Sigmoid colon (tissue), 7 donors: ENCODE data around the gene DNAJA3. TPM values are rescaled to one million over a fixed set of nuclear protein-coding genes. Genes with fewer than 3 reads are reported as not detected.

ENCODE experiments used
- DNase-seq: peaks from one replicate; pipeline ENCODE4 v3.0.0-alpha.2; 2019
- H3K27ac ChIP-seq, 4 donors: fragments of 200-600 bp; sonication (generic); one replicate each; pipeline ENCODE4 v1.5.1; 2016 to 2019; ENCODE audit warnings: mild to moderate bottlenecking in 1 of 4
- H3K27me3 ChIP-seq, 3 donors: fragments of 200-600 bp; sonication (generic); one replicate each; pipeline ENCODE4 v1.5.1; 2019; ENCODE audit warnings: mild to moderate bottlenecking in 1 of 3
- H3K36me3 ChIP-seq, 4 donors: fragments of 200-600 bp; sonication (generic); one replicate each; pipeline ENCODE4 v1.5.1; 2016 to 2019
- H3K4me1 ChIP-seq, 4 donors: fragments of 200-600 bp; sonication (generic); one replicate each; pipeline ENCODE4 v1.5.1; 2017 to 2019
- H3K4me3 ChIP-seq, 4 donors: fragments of 200-600 bp; sonication (generic); one replicate each; pipeline ENCODE4 v1.5.1; 2017 to 2019; ENCODE audit warnings: mild to moderate bottlenecking in 2 of 4, moderate library complexity in 1 of 4
- H3K9me3 ChIP-seq, 4 donors: fragments of 200-600 bp in 3 of 4; sonication (generic) in 3 of 4; one replicate each; pipeline versions ENCODE4 v1.5.1 to v1.6.1; 2013 to 2019
- CTCF ChIP-seq, 4 experiments: fragments of 450-650 bp in 3 of 4; fragments of 200-600 bp in 1 of 4; IDR thresholded peaks; one replicate each; pipeline ENCODE4 v1.5.1; 2016 to 2019; ENCODE audit warnings: antibody characterized with exemption in 4 of 4, mild to moderate bottlenecking in 3 of 4, moderate library complexity in 2 of 4
- EP300 ChIP-seq, 4 donors: sonication (generic); formaldehyde crosslinking; IDR thresholded peaks; one replicate each; pipeline ENCODE4 v1.6.1; 2017; ENCODE audit warnings: antibody characterized with exemption in 4 of 4
- POLR2A ChIP-seq, 2 donors: fragments of 450-650 bp; IDR thresholded peaks; one replicate each; pipeline ENCODE4 v1.6.1; 2016; ENCODE audit warnings: antibody characterized with exemption in 2 of 2, mild to moderate bottlenecking in 2 of 2, moderate library complexity in 2 of 2
- POLR2AphosphoS5 ChIP-seq, 4 donors: sonication (generic); formaldehyde crosslinking; IDR thresholded peaks; one replicate each; pipeline ENCODE4 v1.6.1; 2017; ENCODE audit warnings: antibody characterized with exemption in 4 of 4
- WGBS, 2 donors: extraction: QIAGEN DNeasy Blood & Tissue Kit; methylation state at CpG; one replicate each; pipeline ENCODE4 v1.1.7; 2013; 5-methylcytosine and 5-hydroxymethylcytosine counted together
- intact Hi-C: fragments of 100-400 bp; cut with DNase I; formaldehyde crosslinking; loops from one replicate; pipeline ENCODE4 v1.15.1; 2023
- polyA plus RNA-seq, 3 donors: library from polyadenylated mRNA; stranded (reverse); fragments of 200-250 nt; gene quantifications; one replicate each; pipeline ENCODE4 v1.2.3, GENCODE V29; 2013
- total RNA-seq, 4 donors: library from RNA; depleted of rRNA; stranded (reverse); fragments of >200 nt; gene quantifications; one replicate each; pipeline ENCODE4 v1.1.0, GENCODE V29; 2016
- donor health status: healthy with polysubstance abuse.
- donor health status: Bipolar disorder and iron deficiency.
- donor health status: healthy.

Gene DNAJA3
- total and polyA plus RNA-seq, 7 donors = 28.2 to 53.3 (median 44.2) TPM

GRCh38 chr16:4381935-4382794 is 43.5 kb upstream of the DNAJA3 start:
- no peak overlapping the region for H3K4me3 ChIP-seq
- intact Hi-C loops = no loop called here
- H3K9me3 ChIP-seq = no peaks in the 10 kb centered on the region
- DNase-seq = no peak
- TF ChIP-seq CTCF (IDR thresholded peaks at IDR 0.05) (no peak), POLR2AphosphoS5 (IDR thresholded peaks at IDR 0.05) (no peak)
- H3K4me1 ChIP-seq = peaks cover 0 to 42% (median 26%) of the 10 kb centered on the region in 4 donors
- no peaks in the 10 kb centered on the region for H3K27me3 ChIP-seq
- H3K36me3 ChIP-seq = peaks cover 5 to 32% (median 13%) of the 10 kb centered on the region in 4 donors
- no peak overlapping the region for H3K27ac ChIP-seq
- 95% methylated on average over 55 of the region's 55 CpGs for WGBS, 2 donors

- Histone ChIP-seq H3K27me3 (no peaks in the 10 kb centered on the region), H3K4me1 (peaks cover 0 to 40% (median 19%) of the 10 kb centered on the region in 4 donors), H3K9me3 (no peaks in the 10 kb centered on the region), H3K36me3 (peaks cover 5 to 39% (median 15%) of the 10 kb centered on the region in 4 donors), H3K27ac (no peak overlapping the region), H3K4me3 (no peak overlapping the region)
- DNase-seq = no peak
- intact Hi-C loops = no loop called here
- no peak for TF ChIP-seq POLR2A (IDR thresholded peaks at IDR 0.05)
- TF ChIP-seq CTCF (IDR thresholded peaks at IDR 0.05) = no peak
- no peak for TF ChIP-seq POLR2AphosphoS5 (IDR thresholded peaks at IDR 0.05)
- TF ChIP-seq EP300 (IDR thresholded peaks at IDR 0.05) = no peak
- 92 to 93% methylated on average over 21 of the region's 21 CpGs for WGBS, 2 donors
These were observed 42.8 kb upstream of the DNAJA3 start for GRCh38 chr16:4382795-4383357.

GRCh38 chr16:4383591-4384444 is 41.9 kb upstream of the DNAJA3 start:
- H3K27me3 ChIP-seq = no peaks in the 10 kb centered on the region
- H3K27ac ChIP-seq = no peak overlapping the region
- no peak for DNase-seq
- peaks cover 5 to 42% (median 18%) of the 10 kb centered on the region in 4 donors for H3K36me3 ChIP-seq
- 93 to 95% methylated on average over 12 of the region's 12 CpGs for WGBS, 2 donors
- no peaks in the 10 kb centered on the region for H3K9me3 ChIP-seq
- no peak overlapping the region for H3K4me3 ChIP-seq
- H3K4me1 ChIP-seq = peaks cover 0 to 34% (median 12%) of the 10 kb centered on the region in 4 donors
- intact Hi-C loops = no loop called here
- no peak for TF ChIP-seq POLR2AphosphoS5 (IDR thresholded peaks at IDR 0.05)
- no peak for TF ChIP-seq POLR2A (IDR thresholded peaks at IDR 0.05)
- TF ChIP-seq EP300 (IDR thresholded peaks at IDR 0.05) = no peak
- TF ChIP-seq CTCF (IDR thresholded peaks at IDR 0.05) = no peak

GRCh38 chr16:4384509-4384942 is 41.1 kb upstream of the DNAJA3 start:
- Histone ChIP-seq H3K4me1 (peaks cover 0 to 28% (median 12%) of the 10 kb centered on the region in 4 donors), H3K9me3 (no peaks in the 10 kb centered on the region), H3K4me3 (no peak overlapping the region), H3K27me3 (no peaks in the 10 kb centered on the region), H3K36me3 (peaks cover 5 to 42% (median 18%) of the 10 kb centered on the region in 4 donors), H3K27ac (peak overlapping the region in 2 of 4 donors; percentile 7 to 8)
- intact Hi-C loops = no loop called here
- DNase-seq = no peak
- TF ChIP-seq POLR2A (IDR thresholded peaks at IDR 0.05) (no peak), EP300 (IDR thresholded peaks at IDR 0.05) (no peak), CTCF (IDR thresholded peaks at IDR 0.05) (no peak), POLR2AphosphoS5 (IDR thresholded peaks at IDR 0.05) (no peak)
- 77 to 86% methylated on average over 20 of the region's 20 CpGs for WGBS, 2 donors
